Mesodermal cell (in vitro differentiated cells): Measurements from ENCODE around the gene CWH43.
"Not testable (repeated sequence)": the region's sequence is repeated elsewhere in the genome, so short reads cannot be mapped to it uniquely, and the experiment has no call there.

Experiments
- H3K27ac ChIP-seq: 2 replicates; pipeline ENCODE4 v1.7.0; 2013; ENCODE audit warnings: mild to moderate bottlenecking, low read depth, low read length, moderate library complexity; ENCODE audit not compliant: severe bottlenecking
- H3K36me3 ChIP-seq: 2 replicates; pipeline ENCODE4 v1.7.1; 2013; ENCODE audit warnings: mild to moderate bottlenecking, low read length, moderate library complexity; ENCODE audit not compliant: control insufficient read depth, insufficient read depth
- H3K4me1 ChIP-seq: one replicate; pipeline ENCODE4 v1.7.1; 2013; ENCODE audit warnings: mild to moderate bottlenecking, low read length; ENCODE audit not compliant: insufficient read depth, control insufficient read depth, poor library complexity, severe bottlenecking
- H3K4me3 ChIP-seq: 2 replicates; pipeline ENCODE4 v1.7.0; 2013; ENCODE audit warnings: low read length, control low read depth, mild to moderate bottlenecking; ENCODE audit not compliant: insufficient read depth, poor library complexity, severe bottlenecking; ENCODE audit errors: extremely low read depth
- H3K9me3 ChIP-seq: 2 replicates; pipeline ENCODE4 v1.7.1; 2013; ENCODE audit warnings: mild to moderate bottlenecking, low read length, moderate library complexity; ENCODE audit not compliant: control insufficient read depth
- WGBS, 2 experiments: methylation state at CpG; one replicate each; pipeline ENCODE4 v1.1.5; 2013; ENCODE audit warnings: missing lambda C conversion rate in 2 of 2; ENCODE audit not compliant: insufficient coverage in 2 of 2; 5-methylcytosine and 5-hydroxymethylcytosine counted together

CWH43 gene

DNA sequence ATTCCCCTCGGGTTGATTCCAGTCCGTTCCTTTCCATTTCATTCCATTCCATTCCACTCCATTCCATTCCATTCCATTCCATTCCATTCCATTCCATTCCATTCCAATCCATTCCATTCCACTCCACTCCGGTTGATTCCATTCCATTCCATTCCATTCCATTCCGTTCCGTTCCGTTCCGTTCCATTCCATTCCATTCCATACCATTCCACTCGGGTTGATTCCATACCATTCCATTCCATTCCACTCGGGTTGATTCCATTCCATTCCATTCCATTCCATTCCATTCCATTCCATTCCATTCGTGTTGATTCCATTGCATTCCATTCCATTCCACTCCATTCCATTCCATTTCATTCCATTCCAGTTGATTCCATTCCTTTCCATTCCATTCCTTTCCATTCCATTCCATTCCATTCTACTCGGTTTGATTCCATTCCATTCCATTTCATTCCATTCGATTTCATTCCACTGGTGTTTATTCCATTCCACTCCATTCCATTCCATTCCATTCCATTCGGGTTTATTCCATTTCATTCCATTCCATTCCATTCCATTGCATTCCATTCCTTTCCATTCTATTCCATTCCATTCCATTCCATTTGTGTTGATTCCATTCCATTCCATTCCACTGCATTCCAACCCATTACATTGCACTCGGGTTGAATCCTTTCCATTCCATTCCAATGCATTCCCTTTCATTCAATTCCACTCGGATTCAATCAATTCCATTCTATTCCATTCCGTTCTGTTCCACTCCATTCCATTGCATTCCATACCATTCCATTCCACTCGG, 122.3 kb downstream of the CWH43 start:
- not testable (repeated sequence) for H3K27ac ChIP-seq, H3K4me3 ChIP-seq, H3K36me3 ChIP-seq, H3K4me1 ChIP-seq
- 44 to 45% methylated on average over 13 of the region's 17 CpGs for whole genome bisulfite sequencing, 2 experiments
- peaks cover 65% of the 10 kb centered on the region for H3K9me3 ChIP-seq

- not testable (repeated sequence) for H3K4me1 ChIP-seq, H3K4me3 ChIP-seq, H3K36me3 ChIP-seq, H3K27ac ChIP-seq
- WGBS, 2 experiments: 51 to 52% methylated on average over 8 to 9 of the region's 10 CpGs
- H3K9me3 ChIP-seq: peaks cover 68% of the 10 kb centered on the region
These were observed 123.6 kb downstream of the CWH43 start for GRCh38 chr4:49109567-49110166.

- WGBS, 2 experiments: 54 to 69% methylated on average over 5 of the region's 5 CpGs
- H3K9me3 ChIP-seq: peaks cover 68% of the 10 kb centered on the region
- not testable (repeated sequence) for H3K27ac ChIP-seq, H3K4me1 ChIP-seq, H3K36me3 ChIP-seq, H3K4me3 ChIP-seq
These were observed 124.5 kb downstream of the CWH43 start for GRCh38 chr4:49110579-49110978.
